ENCODE data around the gene FYCO1. TPM values are rescaled to one million over a fixed set of nuclear protein-coding genes. Genes with fewer than 3 reads are reported as not detected.

FYCO1 gene
- total RNA-seq, 2 experiments from 2014 or later, result 9.4 to 15.2 TPM

- H3K4me2 ChIP-seq (ENCODE audit: low read length), result no peak overlapping the region
- H2AFZ ChIP-seq (ENCODE audit: low read length), result no peak overlapping the region
- H3K27ac ChIP-seq (ENCODE audit: low read depth, low read length, poor library complexity, severe bottlenecking), result no peak overlapping the region
- no peak for DNase-seq (ENCODE audit: low spot score)
- no peaks in the 10 kb centered on the region; the same call in 1 of the 2 replicates for H4K20me1 ChIP-seq (ENCODE audit: insufficient read depth, low read length)
- BruUV-seq (replicated peaks), result no TSS peak
- TF ChIP-seq EZH2phosphoT487 (IDR thresholded peaks at IDR 0.05; ENCODE audit: borderline replicate concordance, low read depth, low read length), result no peak
- TF ChIP-seq, protein P1, sequence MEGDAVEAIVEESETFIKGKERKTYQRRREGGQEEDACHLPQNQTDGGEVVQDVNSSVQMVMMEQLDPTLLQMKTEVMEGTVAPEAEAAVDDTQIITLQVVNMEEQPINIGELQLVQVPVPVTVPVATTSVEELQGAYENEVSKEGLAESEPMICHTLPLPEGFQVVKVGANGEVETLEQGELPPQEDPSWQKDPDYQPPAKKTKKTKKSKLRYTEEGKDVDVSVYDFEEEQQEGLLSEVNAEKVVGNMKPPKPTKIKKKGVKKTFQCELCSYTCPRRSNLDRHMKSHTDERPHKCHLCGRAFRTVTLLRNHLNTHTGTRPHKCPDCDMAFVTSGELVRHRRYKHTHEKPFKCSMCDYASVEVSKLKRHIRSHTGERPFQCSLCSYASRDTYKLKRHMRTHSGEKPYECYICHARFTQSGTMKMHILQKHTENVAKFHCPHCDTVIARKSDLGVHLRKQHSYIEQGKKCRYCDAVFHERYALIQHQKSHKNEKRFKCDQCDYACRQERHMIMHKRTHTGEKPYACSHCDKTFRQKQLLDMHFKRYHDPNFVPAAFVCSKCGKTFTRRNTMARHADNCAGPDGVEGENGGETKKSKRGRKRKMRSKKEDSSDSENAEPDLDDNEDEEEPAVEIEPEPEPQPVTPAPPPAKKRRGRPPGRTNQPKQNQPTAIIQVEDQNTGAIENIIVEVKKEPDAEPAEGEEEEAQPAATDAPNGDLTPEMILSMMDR (conservative IDR thresholded peaks at IDR 0.05; ENCODE audit: low read length), result no peak
- H3K9me2 ChIP-seq (ENCODE audit: insufficient read depth, low read length), result no peaks in the 10 kb centered on the region
- ChIA-PET CTCF (ENCODE audit: unreplicated experiment) (no interaction called here), POLR2A (no interaction called here)
- no peak overlapping the region for H3K4me3 ChIP-seq (ENCODE audit: low read depth, low read length, poor library complexity, severe bottlenecking)
- peaks cover 42% of the 10 kb centered on the region for H3K36me3 ChIP-seq (ENCODE audit: insufficient read depth, low read length)
- intact Hi-C loops (cut with micrococcal nuclease; ENCODE audit: unreplicated experiment), result no loop called here
- no peaks in the 10 kb centered on the region for H3K79me2 ChIP-seq (ENCODE audit: insufficient read depth, low read depth, low read length)
- no peaks in the 10 kb centered on the region for H3K4me1 ChIP-seq (ENCODE audit: insufficient read depth, low read length, poor library complexity, severe bottlenecking)
- no peaks in the 10 kb centered on the region for H3K9me3 ChIP-seq (ENCODE audit: low read length)
These were observed 9.9 kb downstream of the FYCO1 start for GRCh38 chr3:45985532-45986302.

DNA sequence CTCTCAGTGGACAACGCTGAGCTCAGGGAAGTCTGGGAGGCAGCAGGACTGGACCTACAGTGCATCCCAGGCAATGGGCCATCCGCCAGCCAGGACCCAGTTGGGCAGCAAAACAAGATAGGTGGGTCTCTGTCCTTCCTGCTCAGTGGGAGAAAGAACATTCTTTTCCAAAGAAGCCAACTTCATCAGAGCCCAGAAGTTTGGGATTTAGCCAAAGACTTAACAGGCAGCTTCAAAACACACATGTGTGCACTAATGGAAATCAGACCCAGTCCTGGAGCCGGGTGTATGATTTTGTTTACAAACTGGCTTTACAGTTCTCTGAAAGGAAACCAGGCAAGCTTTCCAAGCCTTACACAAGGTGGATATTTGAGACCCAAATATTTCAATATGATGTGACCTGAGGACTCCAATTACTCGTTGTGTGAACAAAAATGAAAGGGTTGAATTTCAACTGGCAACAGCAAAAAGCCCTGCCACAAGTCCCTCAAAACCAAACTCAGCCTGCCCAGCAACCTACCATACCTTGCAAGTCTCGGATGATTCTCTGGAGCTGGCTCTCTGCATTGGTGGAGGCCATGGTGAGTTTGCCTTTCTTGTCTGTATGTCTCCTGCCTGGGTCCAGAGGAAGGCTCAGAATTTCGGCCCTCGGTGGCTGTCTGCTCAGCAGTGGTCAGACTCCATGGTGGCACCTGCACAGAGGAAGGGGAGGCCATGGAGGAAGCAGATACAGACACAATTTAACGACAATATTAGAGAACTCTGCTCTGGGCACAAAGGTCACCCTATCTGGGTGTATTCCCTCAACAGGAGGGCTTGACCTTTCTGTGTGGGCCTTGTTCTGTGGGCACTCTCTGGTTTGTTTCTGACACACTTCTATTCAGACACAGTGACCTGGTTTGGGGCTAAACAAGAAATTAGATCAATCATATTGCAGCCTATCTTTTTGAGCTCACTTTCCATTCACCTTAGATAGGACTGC, 11.0 kb downstream of the FYCO1 start:
- TF ChIP-seq EZH2phosphoT487 (IDR thresholded peaks at IDR 0.05; ENCODE audit: borderline replicate concordance, low read depth, low read length), result no peak
- TF ChIP-seq, protein P1 (conservative IDR thresholded peaks at IDR 0.05; ENCODE audit: low read length), result no peak
- Histone ChIP-seq H4K20me1 (ENCODE audit: insufficient read depth, low read length) (no peaks in the 10 kb centered on the region; the same call in 1 of the 2 replicates), H3K4me1 (ENCODE audit: insufficient read depth, low read length, poor library complexity, severe bottlenecking) (no peaks in the 10 kb centered on the region), H3K27ac (ENCODE audit: low read depth, low read length, poor library complexity, severe bottlenecking) (no peak overlapping the region), H2AFZ (ENCODE audit: low read length) (no peak overlapping the region), H3K79me2 (ENCODE audit: insufficient read depth, low read depth, low read length) (no peaks in the 10 kb centered on the region), H3K4me3 (ENCODE audit: low read depth, low read length, poor library complexity, severe bottlenecking) (no peak overlapping the region), H3K9me3 (ENCODE audit: low read length) (no peaks in the 10 kb centered on the region), H3K9me2 (ENCODE audit: insufficient read depth, low read length) (no peaks in the 10 kb centered on the region), H3K4me2 (ENCODE audit: low read length) (no peak overlapping the region), H3K36me3 (ENCODE audit: insufficient read depth, low read length) (peaks cover 52% of the 10 kb centered on the region)
- ChIA-PET CTCF (ENCODE audit: unreplicated experiment) (no interaction called here), POLR2A (no interaction called here)
- no TSS peak for BruUV-seq (replicated peaks)
- DNase-seq (ENCODE audit: low spot score), result no peak
- intact Hi-C loops (cut with micrococcal nuclease; ENCODE audit: unreplicated experiment), result no loop called here

Data from OCI-LY7 (cell line).